ENCODE measurements around the gene RNF181. TPM values are rescaled to one million over a fixed set of nuclear protein-coding genes. Genes with fewer than 3 reads are reported as not detected.
A peak's percentile ranks its signal among the peaks of the same experiment; 100 is the strongest.

RNF181 gene
- total and polyA plus RNA-seq, 2 of the 13 experiments (the other 11 are each of a cell fraction or from before 2014, with no cell fraction given) = 224 to 578 TPM

- TF ChIP-seq ZNF713 (CRISPR knock-in tag; IDR thresholded peaks at IDR 0.05) (no peak; the same call in 1 of the 2 replicates), SETDB1 (CRISPR knock-in tag; IDR thresholded peaks at IDR 0.05; ENCODE audit: borderline replicate concordance) (no peak), NBN (conservative IDR thresholded peaks at IDR 0.05) (no peak), SKI (IDR thresholded peaks at IDR 0.05; ENCODE audit: partially characterized antibody) (peak; percentile 33), KDM1A (CRISPR knock-in tag; IDR thresholded peaks at IDR 0.05) (no peak), ZNF431 (CRISPR knock-in tag; IDR thresholded peaks at IDR 0.05; ENCODE audit: borderline replicate concordance, low read depth) (peak; percentile 74; the same call in 1 of the 2 replicates), ZNF512B (CRISPR knock-in tag; IDR thresholded peaks at IDR 0.05; ENCODE audit: borderline replicate concordance) (no peak; the same call in 1 of the 2 replicates), CREM (IDR thresholded peaks at IDR 0.05) (no peak), CREM (CRISPR knock-in tag; IDR thresholded peaks at IDR 0.05) (no peak), KLF9 (CRISPR knock-in tag; IDR thresholded peaks at IDR 0.05; ENCODE audit: low read depth) (peak; percentile 64; the same call in 1 of the 2 replicates), HNF4A (CRISPR knock-in tag; IDR thresholded peaks at IDR 0.05) (0 out of 2 replicates have a peak, but pooled peaks have one; percentile 8), SUZ12 (IDR thresholded peaks at IDR 0.05; ENCODE audit: low read depth, low read length) (no peak), ZNF691 (CRISPR knock-in tag; IDR thresholded peaks at IDR 0.05; ENCODE audit: borderline replicate concordance, low read depth) (peak; percentile 51; the same call in 1 of the 2 replicates), NR2F6 (IDR thresholded peaks at IDR 0.05) (no peak), NR2F6 (CRISPR knock-in tag; IDR thresholded peaks at IDR 0.05) (peak; percentile 22; the same call in 1 of the 2 replicates), TCF7 (IDR thresholded peaks at IDR 0.05; ENCODE audit: low read depth) (no peak), YEATS4 (CRISPR knock-in tag; IDR thresholded peaks at IDR 0.05; ENCODE audit: borderline replicate concordance) (peak; percentile 83; the same call in 1 of the 2 replicates), PBX2 (CRISPR knock-in tag; IDR thresholded peaks at IDR 0.05) (no peak), ZSCAN30 (CRISPR knock-in tag; IDR thresholded peaks at IDR 0.05) (no peak), XBP1 (CRISPR knock-in tag; IDR thresholded peaks at IDR 0.05) (no peak), ZNF660 (CRISPR knock-in tag; IDR thresholded peaks at IDR 0.05; ENCODE audit: borderline replicate concordance, low read depth) (no peak), KDM5A (IDR thresholded peaks at IDR 0.05; ENCODE audit: borderline replicate concordance, low read length) (no peak; the same call in 1 of the 2 replicates), SRSF1 (optimal IDR thresholded peaks at IDR 0.05; ENCODE audit: low read depth, low read length) (no peak), ZNF564 (CRISPR knock-in tag; IDR thresholded peaks at IDR 0.05) (peak; percentile 44; the same call in 1 of the 2 replicates)
Measured at GRCh38 chr2:85611705-85612587, 16.4 kb downstream of the RNF181 start, which contains the start of gene C2orf68 (continued).
